ENCODE data around the gene VSTM2B.

GRCh38 chr19:29564574-29565005 lies 38.8 kb downstream of the VSTM2B start:
- TF ChIP-seq CTCF (IDR thresholded peaks at IDR 0.05) = no peak
- no peak for TF ChIP-seq POLR2A (IDR thresholded peaks at IDR 0.05)
